Transverse colon (tissue), 4 donors: ENCODE results near the gene ABCB7.
"Not testable (repeated sequence)": the region's sequence is repeated elsewhere in the genome, so short reads cannot be mapped to it uniquely, and the experiment has no call there.

Experiments used
- EP300 ChIP-seq: sonication (generic); formaldehyde crosslinking; IDR thresholded peaks from one replicate; pipeline ENCODE4 v1.6.1; 2017; ENCODE audit warnings: antibody characterized with exemption, low read depth
- POLR2A ChIP-seq: fragments of 450-650 bp; IDR thresholded peaks from one replicate; pipeline ENCODE4 v1.6.1; 2016; ENCODE audit warnings: antibody characterized with exemption, mild to moderate bottlenecking, moderate library complexity
- POLR2AphosphoS5 ChIP-seq, 3 donors: sonication (generic); formaldehyde crosslinking; IDR thresholded peaks; one replicate each; pipeline ENCODE4 v1.6.1; 2016; ENCODE audit warnings: antibody characterized with exemption in 3 of 3
- TF ChIP-seq, protein P1 (sequence below), 5 experiments: fragments of 200-600 bp in 3 of 5; fragments of 450-650 bp in 2 of 5; sonication (generic) in 3 of 5; IDR thresholded peaks; 1 replicate in 2 of 5; 2 replicates in 3 of 5; pipeline ENCODE4 v1.5.1; 2016 to 2017; ENCODE audit warnings: antibody characterized with exemption in 5 of 5, inconsistent platforms in 3 of 5, mild to moderate bottlenecking in 2 of 5, moderate library complexity in 1 of 5

DNA sequence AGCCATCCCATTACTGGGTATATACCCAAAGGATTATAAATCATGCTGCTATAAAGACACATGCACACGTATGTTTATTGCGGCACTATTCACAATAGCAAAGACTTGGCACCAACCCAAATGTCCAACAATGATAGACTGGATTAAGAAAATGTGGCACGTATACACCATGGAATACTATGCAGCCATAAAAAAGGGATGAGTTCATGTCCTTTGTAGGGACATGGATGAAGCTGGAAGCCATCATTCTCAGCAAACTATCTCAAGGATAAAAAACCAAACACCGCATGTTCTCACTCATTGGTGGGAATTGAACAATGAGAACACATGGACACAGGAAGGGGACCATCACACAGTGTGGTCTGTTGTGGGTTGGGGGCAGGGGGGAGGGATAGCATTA lies 111.9 kb downstream of the ABCB7 start:
- TF ChIP-seq, protein P1, sequence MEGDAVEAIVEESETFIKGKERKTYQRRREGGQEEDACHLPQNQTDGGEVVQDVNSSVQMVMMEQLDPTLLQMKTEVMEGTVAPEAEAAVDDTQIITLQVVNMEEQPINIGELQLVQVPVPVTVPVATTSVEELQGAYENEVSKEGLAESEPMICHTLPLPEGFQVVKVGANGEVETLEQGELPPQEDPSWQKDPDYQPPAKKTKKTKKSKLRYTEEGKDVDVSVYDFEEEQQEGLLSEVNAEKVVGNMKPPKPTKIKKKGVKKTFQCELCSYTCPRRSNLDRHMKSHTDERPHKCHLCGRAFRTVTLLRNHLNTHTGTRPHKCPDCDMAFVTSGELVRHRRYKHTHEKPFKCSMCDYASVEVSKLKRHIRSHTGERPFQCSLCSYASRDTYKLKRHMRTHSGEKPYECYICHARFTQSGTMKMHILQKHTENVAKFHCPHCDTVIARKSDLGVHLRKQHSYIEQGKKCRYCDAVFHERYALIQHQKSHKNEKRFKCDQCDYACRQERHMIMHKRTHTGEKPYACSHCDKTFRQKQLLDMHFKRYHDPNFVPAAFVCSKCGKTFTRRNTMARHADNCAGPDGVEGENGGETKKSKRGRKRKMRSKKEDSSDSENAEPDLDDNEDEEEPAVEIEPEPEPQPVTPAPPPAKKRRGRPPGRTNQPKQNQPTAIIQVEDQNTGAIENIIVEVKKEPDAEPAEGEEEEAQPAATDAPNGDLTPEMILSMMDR (IDR thresholded peaks at IDR 0.05) = not testable (repeated sequence)
- not testable (repeated sequence) for TF ChIP-seq POLR2AphosphoS5 (IDR thresholded peaks at IDR 0.05); POLR2A; EP300
